HT-29 (cell line): ENCODE data around the gene METTL27. TPM values are rescaled to one million over a fixed set of nuclear protein-coding genes. Genes with fewer than 3 reads are reported as not detected.
"Not testable (repeated sequence)": the region's sequence is repeated elsewhere in the genome, so short reads cannot be mapped to it uniquely, and the experiment has no call there.

Experiments
- DNase-seq: peaks from one replicate; pipeline ENCODE4 v3.0.0-alpha.2; 2015; ENCODE audit warnings: low spot score
- total RNA-seq: library from RNA; depleted of rRNA; stranded (reverse); fragments of >200 nt; shearing (Covaris generic); gene quantifications from 2 replicates; pipeline ENCODE4 v1.2.3, GENCODE V29; 2014

Gene METTL27
- total RNA-seq, 1 experiment from 2014 or later: 7.3 TPM

- DNase-seq: not testable (repeated sequence)
Measured at GRCh38 chr7:73821597-73822285, 20.6 kb downstream of the METTL27 start.

- no peak for DNase-seq
Measured at GRCh38 chr7:73820013-73820412, 22.3 kb downstream of the METTL27 start.

- DNase-seq: no peak
Measured at GRCh38 chr7:73817121-73817520, 25.2 kb downstream of the METTL27 start.

GRCh38 chr7:73815436-73815835, 26.9 kb downstream of the METTL27 start:
- no peak for DNase-seq

GRCh38 chr7:73812996-73813395, 29.3 kb downstream of the METTL27 start:
- DNase-seq: no peak

GRCh38 chr7:73811760-73812168, 30.6 kb downstream of the METTL27 start:
- DNase-seq: peak; percentile 95

- no peak for DNase-seq
Measured at GRCh38 chr7:73810998-73811360, 31.3 kb downstream of the METTL27 start.

GRCh38 chr7:73809467-73809951, 32.8 kb downstream of the METTL27 start:
- DNase-seq: peak; percentile 68

GRCh38 chr7:73802459-73802858, 39.9 kb downstream of the METTL27 start:
- DNase-seq: no peak

GRCh38 chr7:73801577-73801976, 40.7 kb downstream of the METTL27 start:
- DNase-seq: no peak

- peak; percentile 45 for DNase-seq
Measured at GRCh38 chr7:73799282-73800141, 42.8 kb downstream of the METTL27 start.

GRCh38 chr7:73797176-73797575, 45.1 kb downstream of the METTL27 start:
- DNase-seq: not testable (repeated sequence)

GRCh38 chr7:73796656-73797055, 45.7 kb downstream of the METTL27 start:
- not testable (repeated sequence) for DNase-seq

GRCh38 chr7:73795188-73795587, 47.1 kb downstream of the METTL27 start:
- not testable (repeated sequence) for DNase-seq

- DNase-seq: not testable (repeated sequence)
Measured at GRCh38 chr7:73791170-73791690, 51.1 kb downstream of the METTL27 start.

- no peak for DNase-seq
Measured at GRCh38 chr7:73789051-73789450, 53.3 kb downstream of the METTL27 start.

GRCh38 chr7:73787786-73788048, 54.6 kb downstream of the METTL27 start:
- DNase-seq: not testable (repeated sequence)

- no peak for DNase-seq
Measured at GRCh38 chr7:73786588-73786987, 55.7 kb downstream of the METTL27 start.
